K562 (cell line): Measurements from ENCODE around the gene TBX3. TPM values are rescaled to one million over a fixed set of nuclear protein-coding genes. Genes with fewer than 3 reads are reported as not detected.
A peak's percentile ranks its signal among the peaks of the same experiment; 100 is the strongest.

Source experiments
- E2F6 ChIP-seq, 2 experiments: IDR thresholded peaks; 2 replicates each; pipeline ENCODE4 v1.6.1; 2011; ENCODE audit warnings: borderline replicate concordance in 1 of 2, control low read depth in 1 of 2, low read depth in 1 of 2, low read length in 1 of 2, mild to moderate bottlenecking in 1 of 2, mixed read lengths in 1 of 2, moderate library complexity in 1 of 2; ENCODE audit not compliant: insufficient read depth in 1 of 2, insufficient read length in 1 of 2, poor library complexity in 1 of 2, severe bottlenecking in 1 of 2; ENCODE audit errors: extremely low read depth in 1 of 2
- EGR1 ChIP-seq: fragments of 450-650 bp; conservative IDR thresholded peaks from 2 replicates; pipeline ENCODE4 v1.6.1; 2017; ENCODE audit warnings: mild to moderate bottlenecking
- EP400 ChIP-seq: fragments of 450-650 bp; IDR thresholded peaks from 2 replicates; pipeline ENCODE4 v1.6.1; 2017; ENCODE audit warnings: antibody characterized with exemption, mild to moderate bottlenecking, moderate library complexity
- GABPA ChIP-seq: fragments of 200-800 bp; sonication (Bioruptor generic); conservative IDR thresholded peaks from 2 replicates; pipeline ENCODE4 v1.6.1; 2016; ENCODE audit warnings: low read depth, missing genetic modification characterization, missing compliant biosample characterization
- L3MBTL2 ChIP-seq: fragments of 450-650 bp; IDR thresholded peaks from 2 replicates; pipeline ENCODE4 v1.6.1; 2016; ENCODE audit warnings: mild to moderate bottlenecking, moderate library complexity
- MIER1 ChIP-seq: fragments of 450-650 bp; IDR thresholded peaks from 2 replicates; pipeline ENCODE4 v1.6.1; 2016; ENCODE audit warnings: antibody characterized with exemption, mild to moderate bottlenecking, low read depth
- REST ChIP-seq, 2 experiments: fragments of 450-650 bp; formaldehyde crosslinking in 1 of 2; IDR thresholded peaks; 2 replicates each; pipeline versions ENCODE4 v1.4.0 to v1.6.1; 2014 to 2020; ENCODE audit warnings: mild to moderate bottlenecking in 2 of 2, borderline replicate concordance in 1 of 2, low read depth in 1 of 2
- polyA plus RNA-seq, 8 experiments: library from polyadenylated mRNA; depleted of rRNA in 4 of 8; stranded (reverse) in 5 of 8; unstranded in 3 of 8; fragments of >200 nt; fragmentation: Nextera tagmentation in 2 of 8; fragmentation: Illumina TruSeq in 1 of 8; extraction: Ambion mirVana in 2 of 8; extraction: Trizol in 1 of 8; gene quantifications; 2 replicates each; pipeline versions ENCODE4 v1.2.1 to v1.2.3, GENCODE V29; 2011 to 2014; ENCODE audit warnings: inconsistent platforms in 1 of 8, missing spikeins in 1 of 8
- total RNA-seq, 7 experiments: library from RNA; depleted of rRNA in 6 of 7; stranded (reverse); fragments of >200 nt in 6 of 7; fragmentation: Illumina TruSeq in 2 of 7; extraction: Trizol in 2 of 7; gene quantifications; 2 replicates each; pipeline versions ENCODE4 v1.2.1 to v1.2.3, GENCODE V29; 2011 to 2021; ENCODE audit warnings: low replicate concordance in 1 of 7
- TF ChIP-seq, protein P1 (sequence below): sonication (generic); formaldehyde crosslinking; IDR thresholded peaks from 2 replicates; pipeline ENCODE4 v1.8.0; 2022; ENCODE audit warnings: mild to moderate bottlenecking, missing genetic modification reagents
- TF ChIP-seq, protein P2 (sequence below): fragments of 450-650 bp; formaldehyde crosslinking; IDR thresholded peaks from 2 replicates; pipeline ENCODE4 v1.4.0; 2020; ENCODE audit warnings: mild to moderate bottlenecking, moderate library complexity
- TF ChIP-seq, protein P3 (sequence below), 2 experiments: IDR thresholded peaks; 2 replicates each; pipeline ENCODE4 v1.6.1; 2012; ENCODE audit warnings: improper control_type of control experiment in 2 of 2, low read depth in 2 of 2, low read length in 2 of 2, borderline replicate concordance in 1 of 2

TBX3 gene
- total and polyA plus RNA-seq, 9 of the 15 experiments (the other 6 are each of a cell fraction or from before 2014, with no cell fraction given): 0.03 to 0.60 (median 0.19) TPM

GRCh38 chr12:114684098-114684869, at the start of gene TBX3 (continued):
- TF ChIP-seq L3MBTL2 (peak; percentile 37; the same call in 1 of the 2 replicates), EGR1 (no peak; the same call in 1 of the 2 replicates), E2F6 (IDR thresholded peaks at IDR 0.05; ENCODE audit: borderline replicate concordance in 1 of 2, extremely low read depth in 1 of 2, insufficient read depth in 1 of 2, insufficient read length in 1 of 2, low read depth in 1 of 2, low read length in 1 of 2, poor library complexity in 1 of 2, severe bottlenecking in 1 of 2) (peak in 1 of 2 experiments; percentile 63), REST (IDR thresholded peaks at IDR 0.05; ENCODE audit: borderline replicate concordance) (peak; percentile 56), REST (CRISPR knock-in tag; IDR thresholded peaks at IDR 0.05; ENCODE audit: low read depth) (no peak), MIER1 (no peak), GABPA (tag) (no peak), EP400 (peak; percentile 56; the same call in 1 of the 2 replicates)
- TF ChIP-seq, protein P1, sequence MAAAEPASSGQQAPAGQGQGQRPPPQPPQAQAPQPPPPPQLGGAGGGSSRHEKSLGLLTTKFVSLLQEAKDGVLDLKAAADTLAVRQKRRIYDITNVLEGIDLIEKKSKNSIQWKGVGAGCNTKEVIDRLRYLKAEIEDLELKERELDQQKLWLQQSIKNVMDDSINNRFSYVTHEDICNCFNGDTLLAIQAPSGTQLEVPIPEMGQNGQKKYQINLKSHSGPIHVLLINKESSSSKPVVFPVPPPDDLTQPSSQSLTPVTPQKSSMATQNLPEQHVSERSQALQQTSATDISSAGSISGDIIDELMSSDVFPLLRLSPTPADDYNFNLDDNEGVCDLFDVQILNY: no peak
- TF ChIP-seq, protein P2, sequence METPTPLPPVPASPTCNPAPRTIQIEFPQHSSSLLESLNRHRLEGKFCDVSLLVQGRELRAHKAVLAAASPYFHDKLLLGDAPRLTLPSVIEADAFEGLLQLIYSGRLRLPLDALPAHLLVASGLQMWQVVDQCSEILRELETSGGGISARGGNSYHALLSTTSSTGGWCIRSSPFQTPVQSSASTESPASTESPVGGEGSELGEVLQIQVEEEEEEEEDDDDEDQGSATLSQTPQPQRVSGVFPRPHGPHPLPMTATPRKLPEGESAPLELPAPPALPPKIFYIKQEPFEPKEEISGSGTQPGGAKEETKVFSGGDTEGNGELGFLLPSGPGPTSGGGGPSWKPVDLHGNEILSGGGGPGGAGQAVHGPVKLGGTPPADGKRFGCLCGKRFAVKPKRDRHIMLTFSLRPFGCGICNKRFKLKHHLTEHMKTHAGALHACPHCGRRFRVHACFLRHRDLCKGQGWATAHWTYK (CRISPR knock-in tag): no peak
- TF ChIP-seq, protein P3, sequence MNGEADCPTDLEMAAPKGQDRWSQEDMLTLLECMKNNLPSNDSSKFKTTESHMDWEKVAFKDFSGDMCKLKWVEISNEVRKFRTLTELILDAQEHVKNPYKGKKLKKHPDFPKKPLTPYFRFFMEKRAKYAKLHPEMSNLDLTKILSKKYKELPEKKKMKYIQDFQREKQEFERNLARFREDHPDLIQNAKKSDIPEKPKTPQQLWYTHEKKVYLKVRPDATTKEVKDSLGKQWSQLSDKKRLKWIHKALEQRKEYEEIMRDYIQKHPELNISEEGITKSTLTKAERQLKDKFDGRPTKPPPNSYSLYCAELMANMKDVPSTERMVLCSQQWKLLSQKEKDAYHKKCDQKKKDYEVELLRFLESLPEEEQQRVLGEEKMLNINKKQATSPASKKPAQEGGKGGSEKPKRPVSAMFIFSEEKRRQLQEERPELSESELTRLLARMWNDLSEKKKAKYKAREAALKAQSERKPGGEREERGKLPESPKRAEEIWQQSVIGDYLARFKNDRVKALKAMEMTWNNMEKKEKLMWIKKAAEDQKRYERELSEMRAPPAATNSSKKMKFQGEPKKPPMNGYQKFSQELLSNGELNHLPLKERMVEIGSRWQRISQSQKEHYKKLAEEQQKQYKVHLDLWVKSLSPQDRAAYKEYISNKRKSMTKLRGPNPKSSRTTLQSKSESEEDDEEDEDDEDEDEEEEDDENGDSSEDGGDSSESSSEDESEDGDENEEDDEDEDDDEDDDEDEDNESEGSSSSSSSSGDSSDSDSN (IDR thresholded peaks at IDR 0.05; ENCODE audit: borderline replicate concordance in 1 of 2, low read depth in 2 of 2, low read length in 2 of 2): peak; percentile 67 to 83; a peak in 2 of 4 replicates
